HG03135 (cell line): ENCODE data around the gene NR6A1.
"Not testable (repeated sequence)": the region's sequence is repeated elsewhere in the genome, so short reads cannot be mapped to it uniquely, and the experiment has no call there.

Experiments
- ATAC-seq: cut with Tn5 transposase; IDR thresholded peaks from one replicate; pipeline ENCODE4 v1.9.1; 2021; ENCODE audit warnings: mild to moderate bottlenecking, moderate library complexity; ENCODE audit not compliant: unreplicated experiment

NR6A1 gene

GRCh38 chr9:124621371-124622328 is 149.5 kb downstream of the NR6A1 start:
- ATAC-seq: peak; percentile 58

- no peak for ATAC-seq
Observed at GRCh38 chr9:124618476-124618875, 152.6 kb downstream of the NR6A1 start.

GRCh38 chr9:124617477-124618141 is 153.5 kb downstream of the NR6A1 start:
- ATAC-seq: no peak

- ATAC-seq: no peak
Observed at GRCh38 chr9:124616961-124617360, 154.2 kb downstream of the NR6A1 start.

GRCh38 chr9:124615840-124616239 is 155.3 kb downstream of the NR6A1 start:
- ATAC-seq: not testable (repeated sequence)

- no peak for ATAC-seq
Observed at GRCh38 chr9:124615100-124615742, 155.9 kb downstream of the NR6A1 start.

GRCh38 chr9:124613849-124614248 is 157.3 kb downstream of the NR6A1 start:
- no peak for ATAC-seq

GRCh38 chr9:124611106-124611505 is 160.0 kb downstream of the NR6A1 start:
- no peak for ATAC-seq

- ATAC-seq: no peak
Observed at GRCh38 chr9:124606027-124606426, 165.1 kb downstream of the NR6A1 start.

GRCh38 chr9:124605258-124605657 is 165.9 kb downstream of the NR6A1 start:
- ATAC-seq: no peak

GRCh38 chr9:124602632-124603031 is 168.5 kb downstream of the NR6A1 start:
- ATAC-seq: no peak

- no peak for ATAC-seq
Observed at GRCh38 chr9:124602204-124602603, 168.9 kb downstream of the NR6A1 start.

- no peak for ATAC-seq
Observed at GRCh38 chr9:124600407-124600806, 170.7 kb downstream of the NR6A1 start.

GRCh38 chr9:124599121-124599795 is 171.9 kb downstream of the NR6A1 start:
- ATAC-seq: no peak

GRCh38 chr9:124598048-124598447 is 173.1 kb downstream of the NR6A1 start:
- no peak for ATAC-seq

GRCh38 chr9:124596172-124596839 is 174.8 kb downstream of the NR6A1 start:
- no peak for ATAC-seq

- no peak for ATAC-seq
Observed at GRCh38 chr9:124595743-124596142, 175.4 kb downstream of the NR6A1 start.

GRCh38 chr9:124594673-124595072 is 176.4 kb downstream of the NR6A1 start:
- ATAC-seq: no peak

GRCh38 chr9:124594225-124594624 is 176.9 kb downstream of the NR6A1 start:
- ATAC-seq: no peak

- no peak for ATAC-seq
Observed at GRCh38 chr9:124593651-124594058, 177.5 kb downstream of the NR6A1 start.
